Measurements from ENCODE around the gene CACNA2D1. TPM values are rescaled to one million over a fixed set of nuclear protein-coding genes. Genes with fewer than 3 reads are reported as not detected.

The CACNA2D1 gene
- polyA plus RNA-seq, 2 of the 4 experiments (the other 2 are of a cell fraction) = 18.0 to 32.9 TPM

DNA sequence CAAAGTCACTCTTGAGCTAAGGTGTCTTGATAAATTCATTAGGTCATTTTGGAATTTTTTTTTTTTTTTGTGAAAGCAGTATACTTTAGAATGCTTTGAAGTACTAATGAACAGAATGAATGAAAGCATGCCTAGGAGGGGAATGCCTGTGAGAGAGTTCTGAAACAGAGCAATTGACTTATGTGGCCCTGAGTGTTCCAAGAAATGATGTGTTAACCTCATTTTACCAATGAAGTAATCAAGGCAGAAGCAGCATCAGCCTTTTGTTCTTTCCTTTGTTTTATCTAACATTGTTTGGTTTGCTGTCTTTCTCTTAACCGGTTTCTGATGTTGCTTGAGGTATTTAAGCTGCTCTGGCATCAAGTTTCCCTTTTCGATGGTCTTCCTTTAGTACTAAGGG, 519.1 kb downstream of the CACNA2D1 start:
- Histone ChIP-seq H3K9me3 (no peaks in the 10 kb centered on the region), H3K4me2 (no peak overlapping the region), H3K27ac (no peak overlapping the region), H3K4me1 (no peaks in the 10 kb centered on the region), H3K4me3 (no peak overlapping the region)
- CTCF ChIA-PET = no interaction called here
- no peak for TF ChIP-seq HOXB13 (CRISPR knock-in tag; IDR thresholded peaks at IDR 0.05; ENCODE audit: low read depth)
- TF ChIP-seq CHD2 (IDR thresholded peaks at IDR 0.05; ENCODE audit: low read length, partially characterized antibody) = no peak
- no peak for TF ChIP-seq TFCP2L1 (CRISPR knock-in tag; IDR thresholded peaks at IDR 0.05)
- no peak for TF ChIP-seq ZC3H11A (IDR thresholded peaks at IDR 0.05)
- TF ChIP-seq, protein P1, sequence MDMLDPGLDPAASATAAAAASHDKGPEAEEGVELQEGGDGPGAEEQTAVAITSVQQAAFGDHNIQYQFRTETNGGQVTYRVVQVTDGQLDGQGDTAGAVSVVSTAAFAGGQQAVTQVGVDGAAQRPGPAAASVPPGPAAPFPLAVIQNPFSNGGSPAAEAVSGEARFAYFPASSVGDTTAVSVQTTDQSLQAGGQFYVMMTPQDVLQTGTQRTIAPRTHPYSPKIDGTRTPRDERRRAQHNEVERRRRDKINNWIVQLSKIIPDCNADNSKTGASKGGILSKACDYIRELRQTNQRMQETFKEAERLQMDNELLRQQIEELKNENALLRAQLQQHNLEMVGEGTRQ (IDR thresholded peaks at IDR 0.05) = no peak
- TF ChIP-seq RFX5 (IDR thresholded peaks at IDR 0.05) = no peak
- TF ChIP-seq HOXB5 (CRISPR knock-in tag; IDR thresholded peaks at IDR 0.05) = no peak
- TF ChIP-seq RNF2 (IDR thresholded peaks at IDR 0.05; ENCODE audit: borderline replicate concordance, low read depth) = no peak
- TF ChIP-seq EHMT2 (IDR thresholded peaks at IDR 0.05; ENCODE audit: low read depth) = no peak
- TF ChIP-seq, protein P2, sequence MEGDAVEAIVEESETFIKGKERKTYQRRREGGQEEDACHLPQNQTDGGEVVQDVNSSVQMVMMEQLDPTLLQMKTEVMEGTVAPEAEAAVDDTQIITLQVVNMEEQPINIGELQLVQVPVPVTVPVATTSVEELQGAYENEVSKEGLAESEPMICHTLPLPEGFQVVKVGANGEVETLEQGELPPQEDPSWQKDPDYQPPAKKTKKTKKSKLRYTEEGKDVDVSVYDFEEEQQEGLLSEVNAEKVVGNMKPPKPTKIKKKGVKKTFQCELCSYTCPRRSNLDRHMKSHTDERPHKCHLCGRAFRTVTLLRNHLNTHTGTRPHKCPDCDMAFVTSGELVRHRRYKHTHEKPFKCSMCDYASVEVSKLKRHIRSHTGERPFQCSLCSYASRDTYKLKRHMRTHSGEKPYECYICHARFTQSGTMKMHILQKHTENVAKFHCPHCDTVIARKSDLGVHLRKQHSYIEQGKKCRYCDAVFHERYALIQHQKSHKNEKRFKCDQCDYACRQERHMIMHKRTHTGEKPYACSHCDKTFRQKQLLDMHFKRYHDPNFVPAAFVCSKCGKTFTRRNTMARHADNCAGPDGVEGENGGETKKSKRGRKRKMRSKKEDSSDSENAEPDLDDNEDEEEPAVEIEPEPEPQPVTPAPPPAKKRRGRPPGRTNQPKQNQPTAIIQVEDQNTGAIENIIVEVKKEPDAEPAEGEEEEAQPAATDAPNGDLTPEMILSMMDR (IDR thresholded peaks at IDR 0.05) = no peak
- no peak for TF ChIP-seq FOSL2 (IDR thresholded peaks at IDR 0.05)
- TF ChIP-seq FOSL2 (CRISPR knock-in tag; IDR thresholded peaks at IDR 0.05) = no peak
- TF ChIP-seq, protein P3, sequence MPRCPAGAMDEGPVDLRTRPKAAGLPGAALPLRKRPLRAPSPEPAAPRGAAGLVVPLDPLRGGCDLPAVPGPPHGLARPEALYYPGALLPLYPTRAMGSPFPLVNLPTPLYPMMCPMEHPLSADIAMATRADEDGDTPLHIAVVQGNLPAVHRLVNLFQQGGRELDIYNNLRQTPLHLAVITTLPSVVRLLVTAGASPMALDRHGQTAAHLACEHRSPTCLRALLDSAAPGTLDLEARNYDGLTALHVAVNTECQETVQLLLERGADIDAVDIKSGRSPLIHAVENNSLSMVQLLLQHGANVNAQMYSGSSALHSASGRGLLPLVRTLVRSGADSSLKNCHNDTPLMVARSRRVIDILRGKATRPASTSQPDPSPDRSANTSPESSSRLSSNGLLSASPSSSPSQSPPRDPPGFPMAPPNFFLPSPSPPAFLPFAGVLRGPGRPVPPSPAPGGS (IDR thresholded peaks at IDR 0.05) = no peak
- FAIRE-seq (peak; percentile 23), ATAC-seq (no peak), DNase-seq (ENCODE audit: low read depth in 1 of 2, low spot score in 1 of 2) (no peak)
- POLR2A ChIA-PET = no interaction called here
- 65% methylated on average over 2 of the region's 2 CpGs for WGBS (ENCODE audit: missing lambda C conversion rate)

DNA sequence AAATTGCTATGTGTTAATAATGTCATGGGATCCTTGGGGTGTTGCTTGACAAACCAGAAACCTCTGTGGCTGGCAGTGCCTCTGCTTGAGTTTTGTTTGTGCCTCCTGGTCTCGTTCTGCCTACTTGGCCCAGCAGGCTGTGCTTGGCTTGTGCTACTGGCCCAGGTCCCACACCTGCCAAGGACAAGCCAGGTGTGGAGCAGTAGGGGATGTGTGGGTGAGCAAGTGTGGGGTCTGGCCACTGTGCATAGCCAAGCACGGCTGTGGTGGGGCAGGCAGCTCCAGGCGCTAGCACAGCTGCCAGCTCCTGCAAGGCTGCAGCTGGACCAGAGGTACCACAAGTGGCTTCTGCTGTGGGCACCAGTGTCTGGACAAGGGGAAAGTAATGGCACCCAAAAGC, 524.1 kb downstream of the CACNA2D1 start:
- 93% methylated on average over 3 of the region's 3 CpGs for WGBS (ENCODE audit: missing lambda C conversion rate)
- FAIRE-seq = no peak
- ChIA-PET CTCF (interaction anchor here (0.8 kb wide), 1 partner anchor 28 kb away, joined by 3 read pairs; no protein-coding TSS in a partner anchor), POLR2A (no interaction called here)
- no peak for ATAC-seq
- H3K4me1 ChIP-seq = no peaks in the 10 kb centered on the region
- TF ChIP-seq KDM1A (IDR thresholded peaks at IDR 0.05; ENCODE audit: low read depth) = no peak
- TF ChIP-seq, protein P2 (IDR thresholded peaks at IDR 0.05) = no peak
- no peak for TF ChIP-seq ZNF302 (CRISPR knock-in tag; IDR thresholded peaks at IDR 0.05)
- TF ChIP-seq, protein P4, sequence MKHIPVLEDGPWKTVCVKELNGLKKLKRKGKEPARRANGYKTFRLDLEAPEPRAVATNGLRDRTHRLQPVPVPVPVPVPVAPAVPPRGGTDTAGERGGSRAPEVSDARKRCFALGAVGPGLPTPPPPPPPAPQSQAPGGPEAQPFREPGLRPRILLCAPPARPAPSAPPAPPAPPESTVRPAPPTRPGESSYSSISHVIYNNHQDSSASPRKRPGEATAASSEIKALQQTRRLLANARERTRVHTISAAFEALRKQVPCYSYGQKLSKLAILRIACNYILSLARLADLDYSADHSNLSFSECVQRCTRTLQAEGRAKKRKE (CRISPR knock-in tag; IDR thresholded peaks at IDR 0.05; ENCODE audit: low read depth) = no peak
- TF ChIP-seq, protein P5, sequence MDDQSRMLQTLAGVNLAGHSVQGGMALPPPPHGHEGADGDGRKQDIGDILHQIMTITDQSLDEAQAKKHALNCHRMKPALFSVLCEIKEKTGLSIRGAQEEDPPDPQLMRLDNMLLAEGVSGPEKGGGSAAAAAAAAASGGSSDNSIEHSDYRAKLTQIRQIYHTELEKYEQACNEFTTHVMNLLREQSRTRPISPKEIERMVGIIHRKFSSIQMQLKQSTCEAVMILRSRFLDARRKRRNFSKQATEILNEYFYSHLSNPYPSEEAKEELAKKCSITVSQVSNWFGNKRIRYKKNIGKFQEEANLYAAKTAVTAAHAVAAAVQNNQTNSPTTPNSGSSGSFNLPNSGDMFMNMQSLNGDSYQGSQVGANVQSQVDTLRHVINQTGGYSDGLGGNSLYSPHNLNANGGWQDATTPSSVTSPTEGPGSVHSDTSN (IDR thresholded peaks at IDR 0.05) = no peak
- H3K4me3 ChIP-seq = no peak overlapping the region
- peaks cover 1% of the 10 kb centered on the region; the same call in 2 of the 3 replicates for H3K9me3 ChIP-seq
- no peak for DNase-seq (ENCODE audit: low read depth in 1 of 2, low spot score in 1 of 2)
- H3K4me2 ChIP-seq = no peak overlapping the region
- no peak overlapping the region for H3K27ac ChIP-seq
